WTC11 (cell line): Measurements from ENCODE around the gene XRCC5.

Experiments used
- AFF4 ChIP-seq: sonication (generic); formaldehyde crosslinking; IDR thresholded peaks from 2 replicates; pipeline ENCODE4 v1.8.1; 2023; ENCODE audit warnings: mild to moderate bottlenecking, missing genetic modification reagents, borderline replicate concordance
- CTCF ChIP-seq: fragments of 200-600 bp; IDR thresholded peaks from 2 replicates; pipeline ENCODE4 v1.8.0; 2022; ENCODE audit warnings: antibody characterized with exemption
- ELF4 ChIP-seq: sonication (generic); formaldehyde crosslinking; IDR thresholded peaks from 2 replicates; pipeline ENCODE4 v1.8.1; 2022; ENCODE audit warnings: low read depth, mild to moderate bottlenecking, moderate library complexity, missing genetic modification reagents
- PRDM15 ChIP-seq: sonication (generic); formaldehyde crosslinking; IDR thresholded peaks from 2 replicates; pipeline ENCODE4 v1.8.0; 2022; ENCODE audit warnings: missing genetic modification reagents
- USF1 ChIP-seq: sonication (generic); formaldehyde crosslinking; IDR thresholded peaks from 2 replicates; pipeline ENCODE4 v1.8.0; 2022; ENCODE audit warnings: mild to moderate bottlenecking, missing genetic modification reagents
- USF2 ChIP-seq: sonication (generic); formaldehyde crosslinking; IDR thresholded peaks from 2 replicates; pipeline ENCODE4 v1.8.1; 2023; ENCODE audit warnings: mild to moderate bottlenecking, missing genetic modification reagents, moderate library complexity
- ZNF263 ChIP-seq: sonication (generic); formaldehyde crosslinking; IDR thresholded peaks from 2 replicates; pipeline ENCODE4 v1.8.1; 2022; ENCODE audit warnings: low read depth, mild to moderate bottlenecking, moderate library complexity, missing genetic modification reagents
- ZNF317 ChIP-seq: sonication (generic); formaldehyde crosslinking; IDR thresholded peaks from 2 replicates; pipeline ENCODE4 v1.8.1; 2023; ENCODE audit warnings: low read depth, mild to moderate bottlenecking, moderate library complexity, missing genetic modification reagents, borderline replicate concordance
- ZNF425 ChIP-seq: fragments of 250-450 bp; sonication (Bioruptor Pico); conservative IDR thresholded peaks from 2 replicates; pipeline ENCODE4 v1.9.0; 2021; ENCODE audit warnings: mild to moderate bottlenecking

GRCh38 chr2:216160786-216161185 lies 51.6 kb downstream of the XRCC5 start:
- TF ChIP-seq ZNF263 (CRISPR knock-in tag), result no peak
- no peak for TF ChIP-seq CTCF
- no peak for TF ChIP-seq ZNF317
- no peak for TF ChIP-seq USF1
- no peak for TF ChIP-seq USF2 (CRISPR knock-in tag)
- TF ChIP-seq AFF4 (CRISPR knock-in tag), result no peak
- no peak for TF ChIP-seq ZNF425 (CRISPR knock-in tag)
- TF ChIP-seq PRDM15 (CRISPR knock-in tag), result no peak
- no peak for TF ChIP-seq ELF4 (CRISPR knock-in tag)
